Loucy (cell line): ENCODE results near the gene OR52A1.
"Not testable (repeated sequence)": the region's sequence is repeated elsewhere in the genome, so short reads cannot be mapped to it uniquely, and the experiment has no call there.

Source experiments
- H2AFZ ChIP-seq: fragments of 200-600 bp; sonication (generic); 2 replicates; pipeline ENCODE4 v1.6.0; 2016; ENCODE audit warnings: antibody characterized with exemption, mild to moderate bottlenecking, low read length, moderate library complexity
- H3F3A ChIP-seq: fragments of 200-600 bp; 2 replicates; pipeline ENCODE4 v1.6.0; 2016; ENCODE audit warnings: antibody characterized with exemption, low read depth, mild to moderate bottlenecking
- H3K27me3 ChIP-seq: fragments of 200-600 bp; sonication (generic); 2 replicates; pipeline ENCODE4 v1.6.1; 2014; ENCODE audit warnings: low read length, mild to moderate bottlenecking; ENCODE audit not compliant: insufficient read depth, poor library complexity, severe bottlenecking
- H3K36me3 ChIP-seq: fragments of 200-600 bp; sonication (generic); 2 replicates; pipeline ENCODE4 v1.6.1; 2016; ENCODE audit warnings: low read length; ENCODE audit not compliant: insufficient read depth
- H3K4me1 ChIP-seq: fragments of 200-600 bp; sonication (generic); 2 replicates; pipeline ENCODE4 v1.5.1; 2014; ENCODE audit warnings: low read length, mild to moderate bottlenecking; ENCODE audit not compliant: insufficient read depth, poor library complexity, severe bottlenecking
- H3K4me2 ChIP-seq: fragments of 200-600 bp; sonication (generic); 2 replicates; pipeline ENCODE4 v1.6.0; 2014; ENCODE audit warnings: antibody characterized with exemption, low read length, low read depth, mild to moderate bottlenecking; ENCODE audit not compliant: poor library complexity, severe bottlenecking
- H3K4me3 ChIP-seq: fragments of 200-600 bp; sonication (generic); 2 replicates; pipeline ENCODE4 v1.5.1; 2014; ENCODE audit warnings: low read length, mild to moderate bottlenecking, mixed read lengths; ENCODE audit not compliant: poor library complexity, severe bottlenecking
- H3K79me2 ChIP-seq: fragments of 200-600 bp; sonication (generic); 2 replicates; pipeline ENCODE4 v1.6.1; 2014; ENCODE audit warnings: low read length; ENCODE audit not compliant: insufficient read depth
- H3K9ac ChIP-seq: fragments of 200-600 bp; sonication (generic); 2 replicates; pipeline ENCODE4 v1.6.0; 2014; ENCODE audit warnings: mild to moderate bottlenecking, low read depth, low read length, moderate library complexity; ENCODE audit not compliant: poor library complexity, severe bottlenecking
- H3K9me2 ChIP-seq: fragments of 200-600 bp; sonication (generic); replicated peaks from 2 replicates; pipeline ENCODE4 v1.6.1; 2016; ENCODE audit warnings: low read depth, low read length, mixed read lengths
- H3K9me3 ChIP-seq: fragments of 200-600 bp; sonication (generic); 2 replicates; pipeline ENCODE4 v1.6.1; 2014; ENCODE audit warnings: mild to moderate bottlenecking, antibody characterized with exemption, low read length, low read depth; ENCODE audit not compliant: insufficient read depth
- H4K20me1 ChIP-seq: fragments of 200-600 bp; sonication (generic); 2 replicates; pipeline ENCODE4 v1.6.0; 2014; ENCODE audit warnings: antibody characterized with exemption, low read length, mild to moderate bottlenecking; ENCODE audit not compliant: insufficient read depth, poor library complexity, severe bottlenecking
- EZH2phosphoT487 ChIP-seq: fragments of 200-600 bp; IDR thresholded peaks from 2 replicates; pipeline ENCODE4 v1.6.1; 2018; ENCODE audit warnings: antibody characterized with exemption, mild to moderate bottlenecking, moderate library complexity, borderline replicate concordance
- TF ChIP-seq, protein P1 (sequence below): fragments of 200-600 bp; sonication (generic); conservative IDR thresholded peaks from 2 replicates; pipeline ENCODE4 v1.5.1; 2014; ENCODE audit warnings: mild to moderate bottlenecking, antibody characterized with exemption, low read length

Gene OR52A1

GRCh38 chr11:5161045-5161444 lies 6.5 kb upstream of the OR52A1 start:
- not testable (repeated sequence) for H3K79me2 ChIP-seq, H3K27me3 ChIP-seq, H3K4me3 ChIP-seq, H2AFZ ChIP-seq, H3K9me2 ChIP-seq, H3K4me2 ChIP-seq, H3K36me3 ChIP-seq, H3K4me1 ChIP-seq, H3F3A ChIP-seq, H4K20me1 ChIP-seq, H3K9me3 ChIP-seq, H3K9ac ChIP-seq

- not testable (repeated sequence) for H3K36me3 ChIP-seq, H3K4me3 ChIP-seq, H3F3A ChIP-seq, H3K4me2 ChIP-seq, H3K27me3 ChIP-seq, H4K20me1 ChIP-seq, H3K79me2 ChIP-seq, H3K9me2 ChIP-seq, H3K9ac ChIP-seq, H3K4me1 ChIP-seq, H2AFZ ChIP-seq, H3K9me3 ChIP-seq
Measured at GRCh38 chr11:5160217-5160616, 5.7 kb upstream of the OR52A1 start.

- no peak overlapping the region for H2AFZ ChIP-seq
- H3K9ac ChIP-seq = no peak overlapping the region
- no peaks in the 10 kb centered on the region for H3K9me3 ChIP-seq
- H3K9me2 ChIP-seq = no peaks in the 10 kb centered on the region
- no peaks in the 10 kb centered on the region for H4K20me1 ChIP-seq
- no peaks in the 10 kb centered on the region for H3F3A ChIP-seq
- no peaks in the 10 kb centered on the region for H3K36me3 ChIP-seq
- H3K4me2 ChIP-seq = no peak overlapping the region
- no peaks in the 10 kb centered on the region for H3K27me3 ChIP-seq
- no peaks in the 10 kb centered on the region for H3K79me2 ChIP-seq
- TF ChIP-seq, protein P1, sequence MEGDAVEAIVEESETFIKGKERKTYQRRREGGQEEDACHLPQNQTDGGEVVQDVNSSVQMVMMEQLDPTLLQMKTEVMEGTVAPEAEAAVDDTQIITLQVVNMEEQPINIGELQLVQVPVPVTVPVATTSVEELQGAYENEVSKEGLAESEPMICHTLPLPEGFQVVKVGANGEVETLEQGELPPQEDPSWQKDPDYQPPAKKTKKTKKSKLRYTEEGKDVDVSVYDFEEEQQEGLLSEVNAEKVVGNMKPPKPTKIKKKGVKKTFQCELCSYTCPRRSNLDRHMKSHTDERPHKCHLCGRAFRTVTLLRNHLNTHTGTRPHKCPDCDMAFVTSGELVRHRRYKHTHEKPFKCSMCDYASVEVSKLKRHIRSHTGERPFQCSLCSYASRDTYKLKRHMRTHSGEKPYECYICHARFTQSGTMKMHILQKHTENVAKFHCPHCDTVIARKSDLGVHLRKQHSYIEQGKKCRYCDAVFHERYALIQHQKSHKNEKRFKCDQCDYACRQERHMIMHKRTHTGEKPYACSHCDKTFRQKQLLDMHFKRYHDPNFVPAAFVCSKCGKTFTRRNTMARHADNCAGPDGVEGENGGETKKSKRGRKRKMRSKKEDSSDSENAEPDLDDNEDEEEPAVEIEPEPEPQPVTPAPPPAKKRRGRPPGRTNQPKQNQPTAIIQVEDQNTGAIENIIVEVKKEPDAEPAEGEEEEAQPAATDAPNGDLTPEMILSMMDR = no peak
- TF ChIP-seq EZH2phosphoT487 = no peak
- no peaks in the 10 kb centered on the region for H3K4me1 ChIP-seq
- H3K4me3 ChIP-seq = no peak overlapping the region
Measured at GRCh38 chr11:5159806-5160205, 5.2 kb upstream of the OR52A1 start.

GRCh38 chr11:5153574-5154431 lies 754 bp downstream of the OR52A1 start:
- H3K27me3 ChIP-seq = no peaks in the 10 kb centered on the region
- H3K4me1 ChIP-seq = no peaks in the 10 kb centered on the region
- no peak overlapping the region for H3K4me3 ChIP-seq
- H3F3A ChIP-seq = no peaks in the 10 kb centered on the region
- no peak overlapping the region for H3K9ac ChIP-seq
- H3K9me2 ChIP-seq = no peaks in the 10 kb centered on the region
- H4K20me1 ChIP-seq = no peaks in the 10 kb centered on the region
- H3K4me2 ChIP-seq = no peak overlapping the region
- TF ChIP-seq EZH2phosphoT487 = no peak
- TF ChIP-seq, protein P1 = no peak
- no peak overlapping the region for H2AFZ ChIP-seq
- H3K79me2 ChIP-seq = no peaks in the 10 kb centered on the region
- no peaks in the 10 kb centered on the region for H3K36me3 ChIP-seq
- H3K9me3 ChIP-seq = no peaks in the 10 kb centered on the region
